Measurements from ENCODE around the gene EXOC6. TPM values are rescaled to one million over a fixed set of nuclear protein-coding genes. Genes with fewer than 3 reads are reported as not detected.

The EXOC6 gene
- total RNA-seq, 3 donors from 2014 or later, result 10.3 to 11.2 (median 10.8) TPM

GRCh38 chr10:93071177-93071472, 222.8 kb downstream of the EXOC6 start:
- Mint-ChIP-seq H3K36me3 (ENCODE audit: insufficient read depth) (no peaks in the 10 kb centered on the region), H3K4me3 (no peak overlapping the region), H3K27me3 (ENCODE audit: low read depth) (peaks cover 84% of the 10 kb centered on the region), H3K9me3 (no peaks in the 10 kb centered on the region), H3K4me1 (ENCODE audit: low read depth) (peaks cover 40% of the 10 kb centered on the region)
- ATAC-seq, result no peak
- no peak for DNase-seq

- Mint-ChIP-seq H3K27me3 (ENCODE audit: low read depth) (peaks cover 81% of the 10 kb centered on the region), H3K9me3 (no peaks in the 10 kb centered on the region), H3K4me3 (peak overlapping the region; percentile 19), H3K4me1 (ENCODE audit: low read depth) (peaks cover 40% of the 10 kb centered on the region), H3K36me3 (ENCODE audit: insufficient read depth) (no peaks in the 10 kb centered on the region)
- ATAC-seq (no peak), DNase-seq (no peak)
Observed at GRCh38 chr10:93071674-93072224, 223.4 kb downstream of the EXOC6 start.

GRCh38 chr10:93072225-93072712, 223.9 kb downstream of the EXOC6 start:
- Mint-ChIP-seq H3K27me3 (ENCODE audit: low read depth) (peaks cover 80% of the 10 kb centered on the region), H3K9me3 (no peaks in the 10 kb centered on the region), H3K36me3 (ENCODE audit: insufficient read depth) (no peaks in the 10 kb centered on the region), H3K4me1 (ENCODE audit: low read depth) (peaks cover 40% of the 10 kb centered on the region), H3K4me3 (peak overlapping the region; percentile 19)
- DNase-seq (no peak), ATAC-seq (peak in 1 of 2 donors; percentile 20)

GRCh38 chr10:93072713-93073538, 224.6 kb downstream of the EXOC6 start:
- H3K4me3 Mint-ChIP-seq, result peak overlapping the region; percentile 13
- peaks cover 40% of the 10 kb centered on the region for H3K4me1 Mint-ChIP-seq (ENCODE audit: low read depth)
- no peaks in the 10 kb centered on the region for H3K9me3 Mint-ChIP-seq
- peaks cover 76% of the 10 kb centered on the region for H3K27me3 Mint-ChIP-seq (ENCODE audit: low read depth)
- DNase-seq, result no peak
- peak; percentile 15 to 20 for ATAC-seq
- no peaks in the 10 kb centered on the region for H3K36me3 Mint-ChIP-seq (ENCODE audit: insufficient read depth)

- H3K36me3 Mint-ChIP-seq (ENCODE audit: insufficient read depth), result no peaks in the 10 kb centered on the region
- peak in 1 of 2 donors; percentile 3 for ATAC-seq
- no peak for DNase-seq
- H3K4me1 Mint-ChIP-seq (ENCODE audit: low read depth), result peaks cover 38% of the 10 kb centered on the region
- H3K9me3 Mint-ChIP-seq, result no peaks in the 10 kb centered on the region
- H3K4me3 Mint-ChIP-seq, result peak within 1 kb of the TSS; percentile 61
- H3K27me3 Mint-ChIP-seq (ENCODE audit: low read depth), result peaks cover 73% of the 10 kb centered on the region
Observed at GRCh38 chr10:93073539-93074146, 225.3 kb downstream of the EXOC6 start, which contains the start of gene CYP26A1. Gene CYP26A1 (plus strand): TSS chr10:93073893. CDS start chr10:93073935, 42 bp downstream.

- Mint-ChIP-seq H3K36me3 (ENCODE audit: insufficient read depth) (no peaks in the 10 kb centered on the region), H3K9me3 (no peaks in the 10 kb centered on the region), H3K27me3 (ENCODE audit: low read depth) (peaks cover 67% of the 10 kb centered on the region), H3K4me1 (ENCODE audit: low read depth) (peaks cover 36% of the 10 kb centered on the region), H3K4me3 (peak overlapping the region; percentile 61)
- DNase-seq (no peak), ATAC-seq (peak in 1 of 2 donors; percentile 25)
Observed at GRCh38 chr10:93074147-93074596, 225.9 kb downstream of the EXOC6 start.

- no peak for DNase-seq
- ATAC-seq, result no peak
Observed at GRCh38 chr10:93074597-93075368, 226.5 kb downstream of the EXOC6 start.

GRCh38 chr10:93075369-93076221, 227.3 kb downstream of the EXOC6 start:
- Mint-ChIP-seq H3K9me3 (no peaks in the 10 kb centered on the region), H3K4me3 (no peak overlapping the region), H3K27me3 (ENCODE audit: low read depth) (peaks cover 69% of the 10 kb centered on the region), H3K4me1 (ENCODE audit: low read depth) (peaks cover 38% of the 10 kb centered on the region), H3K36me3 (ENCODE audit: insufficient read depth) (no peaks in the 10 kb centered on the region)
- DNase-seq (no peak), ATAC-seq (peak; percentile 29 to 33)

More at GRCh38 chr10:93074597-93075368, 226.5 kb downstream of the EXOC6 start:
- Mint-ChIP-seq H3K4me3 (peak overlapping the region; percentile 61), H3K36me3 (ENCODE audit: insufficient read depth) (no peaks in the 10 kb centered on the region), H3K4me1 (ENCODE audit: low read depth) (peaks cover 36% of the 10 kb centered on the region), H3K9me3 (no peaks in the 10 kb centered on the region), H3K27me3 (ENCODE audit: low read depth) (peaks cover 71% of the 10 kb centered on the region)

- Mint-ChIP-seq H3K4me1 (ENCODE audit: low read depth) (peaks cover 33% of the 10 kb centered on the region), H3K27me3 (ENCODE audit: low read depth) (peaks cover 70% of the 10 kb centered on the region), H3K4me3 (no peak overlapping the region), H3K9me3 (no peaks in the 10 kb centered on the region), H3K36me3 (ENCODE audit: insufficient read depth) (no peaks in the 10 kb centered on the region)
- DNase-seq (no peak), ATAC-seq (no peak)
Observed at GRCh38 chr10:93076871-93077270, 228.6 kb downstream of the EXOC6 start.

- ATAC-seq (no peak), DNase-seq (no peak)
- Mint-ChIP-seq H3K4me1 (ENCODE audit: low read depth) (peaks cover 25% of the 10 kb centered on the region), H3K9me3 (no peaks in the 10 kb centered on the region), H3K36me3 (ENCODE audit: insufficient read depth) (no peaks in the 10 kb centered on the region), H3K4me3 (no peak overlapping the region), H3K27me3 (ENCODE audit: low read depth) (peaks cover 61% of the 10 kb centered on the region)
Observed at GRCh38 chr10:93077860-93078337, 229.6 kb downstream of the EXOC6 start.

- H3K27me3 Mint-ChIP-seq (ENCODE audit: low read depth), result peaks cover 49% of the 10 kb centered on the region
- H3K9me3 Mint-ChIP-seq, result no peaks in the 10 kb centered on the region
- ATAC-seq (no peak), DNase-seq (no peak)
- H3K4me3 Mint-ChIP-seq, result no peak overlapping the region
- no peaks in the 10 kb centered on the region for H3K36me3 Mint-ChIP-seq (ENCODE audit: insufficient read depth)
- H3K4me1 Mint-ChIP-seq (ENCODE audit: low read depth), result peaks cover 14% of the 10 kb centered on the region
Observed at GRCh38 chr10:93079663-93080349, 231.5 kb downstream of the EXOC6 start.

- peak; percentile 66 to 74 for ATAC-seq
- H3K4me1 Mint-ChIP-seq (ENCODE audit: low read depth), result peaks cover 7% of the 10 kb centered on the region
Observed at GRCh38 chr10:93080350-93081046, 232.2 kb downstream of the EXOC6 start.

More at GRCh38 chr10:93080350-93081046, 232.2 kb downstream of the EXOC6 start:
- no peaks in the 10 kb centered on the region for H3K9me3 Mint-ChIP-seq
- DNase-seq, result peak; percentile 40
- peaks cover 42% of the 10 kb centered on the region for H3K27me3 Mint-ChIP-seq (ENCODE audit: low read depth)
- no peaks in the 10 kb centered on the region for H3K36me3 Mint-ChIP-seq (ENCODE audit: insufficient read depth)
- no peak overlapping the region for H3K4me3 Mint-ChIP-seq

All from activated T-cell treated with anti-CD3 and anti-CD28 coated beads, Interleukin-2, amount 50 U/mL, for 4 hours (primary cell).